HG02884 (cell line): ENCODE results near the gene AP2B1.
A peak's percentile ranks its signal among the peaks of the same experiment; 100 is the strongest.
"Not testable (repeated sequence)": the region's sequence is repeated elsewhere in the genome, so short reads cannot be mapped to it uniquely, and the experiment has no call there.

Experiments used
- ATAC-seq: cut with Tn5 transposase; IDR thresholded peaks from one replicate; pipeline ENCODE4 v1.9.1; 2021; ENCODE audit warnings: mild to moderate bottlenecking, moderate library complexity; ENCODE audit not compliant: unreplicated experiment

The AP2B1 gene

GRCh38 chr17:35743626-35744328 is 156.7 kb downstream of the AP2B1 start:
- no peak for ATAC-seq

GRCh38 chr17:35744830-35745229 is 157.7 kb downstream of the AP2B1 start:
- no peak for ATAC-seq

- ATAC-seq, result no peak
Observed at GRCh38 chr17:35745246-35745645, 158.1 kb downstream of the AP2B1 start.

GRCh38 chr17:35745749-35746320 is 158.7 kb downstream of the AP2B1 start:
- no peak for ATAC-seq

- no peak for ATAC-seq
Observed at GRCh38 chr17:35747540-35748017, 160.5 kb downstream of the AP2B1 start.

GRCh38 chr17:35748341-35748841 is 161.3 kb downstream of the AP2B1 start:
- no peak for ATAC-seq

GRCh38 chr17:35748979-35749378 is 161.9 kb downstream of the AP2B1 start:
- ATAC-seq, result no peak

- no peak for ATAC-seq
Observed at GRCh38 chr17:35749560-35750412, 162.7 kb downstream of the AP2B1 start.

- no peak for ATAC-seq
Observed at GRCh38 chr17:35750526-35751395, 163.6 kb downstream of the AP2B1 start.

- not testable (repeated sequence) for ATAC-seq
Observed at GRCh38 chr17:35751541-35751940, 164.4 kb downstream of the AP2B1 start.

- no peak for ATAC-seq
Observed at GRCh38 chr17:35752471-35752870, 165.3 kb downstream of the AP2B1 start.

GRCh38 chr17:35752945-35753764 is 166.0 kb downstream of the AP2B1 start, which contains the start of gene GAS2L2:
GAS2L2 (minus strand) TSS chr17:35753239; CDS start chr17:35752850, 389 bp downstream.
- ATAC-seq, result no peak

GRCh38 chr17:35757243-35757642 is 170.1 kb downstream of the AP2B1 start:
- ATAC-seq, result no peak

GRCh38 chr17:35760587-35760986 is 173.5 kb downstream of the AP2B1 start, which contains the start of gene C17orf50:
C17orf50 (plus strand) TSS chr17:35760887; CDS start chr17:35760942, 55 bp downstream.
- ATAC-seq, result no peak

GRCh38 chr17:35761601-35762000 is 174.5 kb downstream of the AP2B1 start:
- ATAC-seq, result no peak

- no peak for ATAC-seq
Observed at GRCh38 chr17:35763767-35764122, 176.6 kb downstream of the AP2B1 start.

GRCh38 chr17:35764123-35764991 is 177.2 kb downstream of the AP2B1 start:
- ATAC-seq, result peak; percentile 93

GRCh38 chr17:35765086-35765710 is 178.1 kb downstream of the AP2B1 start:
- no peak for ATAC-seq
